Natural killer cell treated with Interleukin-12 subunit alpha and Interleukin-12 subunit beta and Interleukin-15 and Interleukin-18, amount 100 ng/mL, for 72 hours (primary cell): Measurements from ENCODE around the gene NAGK. TPM values are rescaled to one million over a fixed set of nuclear protein-coding genes. Genes with fewer than 3 reads are reported as not detected.
"Not testable (repeated sequence)": the region's sequence is repeated elsewhere in the genome, so short reads cannot be mapped to it uniquely, and the experiment has no call there.

Source experiments
- ATAC-seq, 2 donors: fragments of 150-1000 bp; cut with Tn5 transposase in 1 of 2; sonication (Bioruptor Pico), chemical (Tn5 transposase) in 1 of 2; 2 replicates each; pipeline ENCODE4 v1.10.0; 2021
- DNase-seq: peaks from one replicate; pipeline ENCODE4 v3.0.0; 2022; ENCODE audit warnings: low spot score
- H3K27ac Mint-ChIP-seq, 2 donors: 1 replicate in 1 of 2; 2 replicates in 1 of 2; pipeline ENCODE4 v1.8.0; 2022; ENCODE audit warnings: mixed read lengths in 2 of 2, mild to moderate bottlenecking in 1 of 2, moderate library complexity in 1 of 2
- H3K27me3 Mint-ChIP-seq, 2 donors: 1 replicate in 1 of 2; 2 replicates in 1 of 2; pipeline ENCODE4 v1.8.0; 2022; ENCODE audit warnings: mixed read lengths in 2 of 2
- H3K36me3 Mint-ChIP-seq: one replicate; pipeline ENCODE4 v1.8.0; 2022; ENCODE audit warnings: mixed read lengths
- H3K4me1 Mint-ChIP-seq, 2 donors: 1 replicate in 1 of 2; 2 replicates in 1 of 2; pipeline ENCODE4 v1.8.0; 2022; ENCODE audit warnings: low read depth in 2 of 2, mixed read lengths in 2 of 2, mild to moderate bottlenecking in 1 of 2
- H3K4me3 Mint-ChIP-seq: one replicate; pipeline ENCODE4 v1.8.0; 2022; ENCODE audit warnings: mixed read lengths
- H3K9me3 Mint-ChIP-seq: 2 replicates; pipeline ENCODE4 v1.8.0; 2022; ENCODE audit warnings: mixed read lengths
- total RNA-seq, 2 donors: library from RNA; stranded (reverse); gene quantifications; one replicate each; pipeline ENCODE4 v1.2.3, GENCODE V29; 2022

Gene NAGK
- total RNA-seq, 2 donors from 2014 or later = 92.9 to 104 TPM

DNA sequence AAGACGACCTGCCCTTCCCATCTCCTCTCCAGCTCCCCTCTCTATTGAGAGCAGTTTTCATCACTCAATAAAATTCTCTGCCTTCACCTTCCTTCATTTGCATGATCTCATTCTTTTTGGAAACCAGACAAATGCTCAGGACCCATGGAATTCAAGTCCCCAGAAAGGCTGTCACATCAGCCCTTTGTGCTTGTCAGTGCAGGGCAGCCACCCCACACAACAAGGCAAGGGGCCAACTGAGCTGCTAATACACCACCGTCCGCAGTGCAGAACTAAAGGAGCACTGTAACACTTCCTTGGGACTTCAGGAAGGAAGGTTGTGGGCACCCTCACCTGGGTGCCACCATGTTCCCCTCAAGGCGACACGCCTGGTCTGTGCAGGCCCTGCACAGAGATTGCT lies 35.4 kb downstream of the NAGK start:
- Mint-ChIP-seq H3K27me3 (peaks cover 0 to 9% of the 10 kb centered on the region in 2 donors), H3K4me1 (no peaks in the 10 kb centered on the region), H3K36me3 (peaks cover 1% of the 10 kb centered on the region), H3K4me3 (no peak overlapping the region), H3K27ac (no peak overlapping the region), H3K9me3 (no peaks in the 10 kb centered on the region)
- no peak for DNase-seq
- no peak for ATAC-seq

DNA sequence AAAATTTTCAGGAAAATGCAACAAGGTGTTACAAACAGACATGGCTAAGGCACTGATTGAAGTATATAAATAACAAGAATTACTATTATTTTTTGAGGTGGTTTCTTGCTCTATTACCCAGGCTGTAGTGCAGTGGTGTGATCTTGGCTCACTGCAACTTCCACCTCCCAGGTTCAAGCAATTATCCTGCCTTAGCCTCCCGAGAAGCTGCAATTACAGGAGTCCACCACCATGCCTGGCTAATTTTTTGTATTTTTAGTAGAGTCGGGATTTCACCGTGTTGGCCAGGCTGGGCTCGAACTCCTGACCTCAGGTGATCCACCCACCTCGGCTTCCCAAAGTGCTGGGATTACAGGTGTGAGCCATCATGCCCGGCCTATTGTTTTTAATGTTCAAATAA lies 38.0 kb downstream of the NAGK start:
- H3K27me3 Mint-ChIP-seq, H3K4me1 Mint-ChIP-seq, ATAC-seq, H3K36me3 Mint-ChIP-seq, H3K4me3 Mint-ChIP-seq, H3K27ac Mint-ChIP-seq, DNase-seq, H3K9me3 Mint-ChIP-seq: not testable (repeated sequence)

GRCh38 chr2:71108091-71108490 lies 39.6 kb downstream of the NAGK start:
- no peak overlapping the region for H3K4me3 Mint-ChIP-seq
- H3K9me3 Mint-ChIP-seq = no peaks in the 10 kb centered on the region
- peaks cover 12% of the 10 kb centered on the region for H3K36me3 Mint-ChIP-seq
- no peak overlapping the region for H3K27ac Mint-ChIP-seq
- DNase-seq = no peak
- no peaks in the 10 kb centered on the region for H3K4me1 Mint-ChIP-seq
- peaks cover 0 to under 1% of the 10 kb centered on the region in 2 donors for H3K27me3 Mint-ChIP-seq
- ATAC-seq = no peak

DNA sequence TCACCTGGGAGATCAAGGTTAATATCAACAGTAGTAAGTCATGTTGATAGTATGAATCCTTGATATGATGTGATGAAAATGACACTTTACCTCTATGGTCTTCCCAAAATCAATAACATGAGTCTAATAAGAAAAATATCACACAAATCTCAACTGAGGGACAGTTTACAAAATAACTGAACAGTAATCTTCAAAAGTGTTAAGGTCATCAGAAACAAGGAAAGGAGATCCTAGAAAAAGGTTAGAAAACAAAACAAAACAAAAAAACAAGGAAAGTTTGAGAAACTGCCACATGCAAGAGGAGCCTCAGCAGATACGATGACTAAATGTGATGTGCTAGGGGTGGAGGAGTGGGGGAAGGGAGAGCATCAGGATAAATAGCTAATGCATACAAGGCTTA lies 45.4 kb downstream of the NAGK start:
- Mint-ChIP-seq H3K27ac (no peak overlapping the region), H3K36me3 (peaks cover 19% of the 10 kb centered on the region), H3K27me3 (no peaks in the 10 kb centered on the region), H3K9me3 (no peaks in the 10 kb centered on the region), H3K4me3 (no peak overlapping the region), H3K4me1 (peaks cover 0 to 2% of the 10 kb centered on the region in 2 donors)
- DNase-seq = no peak
- ATAC-seq = no peak

- Mint-ChIP-seq H3K4me1 (peaks cover 0 to 3% of the 10 kb centered on the region in 2 donors), H3K9me3 (no peaks in the 10 kb centered on the region), H3K27me3 (no peaks in the 10 kb centered on the region), H3K36me3 (peaks cover 15% of the 10 kb centered on the region), H3K4me3 (no peak overlapping the region), H3K27ac (no peak overlapping the region)
- DNase-seq (no peak), ATAC-seq (no peak)
Measured at GRCh38 chr2:71117063-71117462, 48.6 kb downstream of the NAGK start.

DNA sequence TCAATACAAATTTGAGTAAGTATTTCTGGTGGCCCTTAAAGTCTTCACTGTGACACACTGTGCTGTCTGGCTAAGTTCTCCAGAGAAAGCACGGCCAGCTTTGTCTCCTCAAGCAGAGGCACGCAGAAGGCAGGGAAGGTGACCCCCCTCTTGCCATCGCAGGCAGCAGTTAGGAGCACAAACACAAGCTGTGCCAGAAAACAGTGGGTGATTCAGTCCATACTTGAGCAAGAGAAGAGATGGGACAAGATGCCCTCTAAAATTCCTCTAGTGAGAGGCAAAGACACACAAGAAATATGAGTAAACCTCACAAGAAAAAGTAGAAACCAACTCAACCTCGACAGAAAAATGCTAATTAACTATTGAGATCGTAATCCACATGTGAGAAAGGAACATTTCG lies 51.7 kb downstream of the NAGK start:
- ATAC-seq (no peak), DNase-seq (no peak)
- no peak overlapping the region for H3K27ac Mint-ChIP-seq
- H3K4me3 Mint-ChIP-seq = no peak overlapping the region
- H3K9me3 Mint-ChIP-seq = no peaks in the 10 kb centered on the region
- H3K4me1 Mint-ChIP-seq = peaks cover 0 to 5% of the 10 kb centered on the region in 2 donors
- no peaks in the 10 kb centered on the region for H3K27me3 Mint-ChIP-seq
- peaks cover 10% of the 10 kb centered on the region for H3K36me3 Mint-ChIP-seq

DNA sequence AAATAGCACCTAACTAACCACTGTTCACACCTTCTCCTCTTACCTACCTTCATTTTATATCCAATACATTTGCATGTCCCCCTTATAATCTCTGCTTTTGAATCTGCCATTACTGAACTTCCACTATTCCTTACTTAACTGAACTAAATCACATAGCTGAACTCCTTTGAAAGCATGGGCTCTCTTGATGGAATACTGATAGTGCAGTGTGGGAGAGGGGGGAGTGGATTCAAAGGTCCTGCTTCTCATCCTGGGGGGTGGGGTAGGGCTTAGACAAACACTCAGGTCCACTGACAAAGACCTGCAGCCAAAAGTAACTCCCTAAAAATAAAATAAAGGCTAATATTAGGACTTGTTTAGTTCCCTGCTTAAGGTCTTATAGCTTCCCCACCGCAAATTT lies 53.0 kb downstream of the NAGK start:
- Mint-ChIP-seq H3K27ac (no peak overlapping the region), H3K9me3 (no peaks in the 10 kb centered on the region), H3K4me1 (peaks cover 0 to 5% of the 10 kb centered on the region in 2 donors), H3K36me3 (peaks cover 10% of the 10 kb centered on the region), H3K27me3 (no peaks in the 10 kb centered on the region), H3K4me3 (no peak overlapping the region)
- DNase-seq = no peak
- ATAC-seq = no peak

- Mint-ChIP-seq H3K4me3 (no peak overlapping the region), H3K9me3 (no peaks in the 10 kb centered on the region), H3K27ac (no peak overlapping the region), H3K36me3 (peaks cover 10% of the 10 kb centered on the region), H3K4me1 (peaks cover 0 to 5% of the 10 kb centered on the region in 2 donors), H3K27me3 (no peaks in the 10 kb centered on the region)
- no peak for DNase-seq
- no peak for ATAC-seq
Measured at GRCh38 chr2:71122387-71123298, 54.2 kb downstream of the NAGK start.

- ATAC-seq (no peak), DNase-seq (no peak)
- Mint-ChIP-seq H3K27me3 (no peaks in the 10 kb centered on the region), H3K4me3 (no peak overlapping the region), H3K36me3 (peaks cover 10% of the 10 kb centered on the region), H3K27ac (no peak overlapping the region), H3K9me3 (no peaks in the 10 kb centered on the region), H3K4me1 (peaks cover 5 to 9% of the 10 kb centered on the region in 2 donors)
Measured at GRCh38 chr2:71125506-71126294, 57.3 kb downstream of the NAGK start.

DNA sequence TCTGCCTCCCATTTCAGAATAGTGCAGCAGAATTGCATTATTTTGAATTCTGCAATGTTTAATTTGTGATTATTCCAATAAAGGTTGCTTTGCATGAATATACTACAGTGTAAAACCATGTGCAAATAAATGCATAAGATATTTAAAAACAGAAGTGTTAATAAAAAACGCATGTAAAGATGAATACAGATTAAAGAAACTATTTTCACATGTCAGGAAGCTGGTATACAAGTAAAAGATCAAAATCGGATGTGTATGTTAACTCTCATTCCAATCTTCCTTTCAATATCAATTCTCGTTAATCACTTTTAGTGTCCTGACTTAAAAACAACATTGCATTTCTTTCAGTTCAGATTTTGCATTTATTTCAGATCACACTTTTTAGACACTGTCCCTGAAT lies 58.5 kb downstream of the NAGK start:
- DNase-seq = no peak
- H3K4me1 Mint-ChIP-seq = peaks cover 5 to 9% of the 10 kb centered on the region in 2 donors
- no peak for ATAC-seq
- H3K27me3 Mint-ChIP-seq = no peaks in the 10 kb centered on the region
- no peak overlapping the region for H3K4me3 Mint-ChIP-seq
- H3K27ac Mint-ChIP-seq = no peak overlapping the region
- no peaks in the 10 kb centered on the region for H3K9me3 Mint-ChIP-seq
- peaks cover 10% of the 10 kb centered on the region for H3K36me3 Mint-ChIP-seq

Other genes starting within 250 kb of the NAGK start
- 10 to 100 TPM in 1 of 2 donors, 1 to 10 TPM in 1; 8.9 to 23.5 TPM for gene CLEC4F, start 248.0 kb upstream of the NAGK start, total RNA-seq
- 1 to 10 TPM; 1.1 to 1.8 TPM for gene CD207, start 232.8 kb upstream of the NAGK start, total RNA-seq
- gene VAX2, start 168.1 kb upstream of the NAGK start, total RNA-seq = 10 to 100 TPM in 1 of 2 donors, 1 to 10 TPM in 1; 8.4 to 15.8 TPM
- 1 to 10 TPM; 6.5 to 7.2 TPM for gene ATP6V1B1, start 132.7 kb upstream of the NAGK start, total RNA-seq
- gene ANKRD53, start 90.0 kb upstream of the NAGK start, total RNA-seq = under 1 TPM in 1 of 2 donors, not detected in 1; 0.88 TPM
- 10 to 100 TPM; 76.0 to 83.5 TPM for gene TEX261, start 73.8 kb upstream of the NAGK start, total RNA-seq
- gene MCEE, start 61.6 kb downstream of the NAGK start, total RNA-seq = 10 to 100 TPM; 12.4 to 14.2 TPM
- 10 to 100 TPM; 40.1 to 58.4 TPM for gene MPHOSPH10, start 62.0 kb downstream of the NAGK start, total RNA-seq
- 1 to 10 TPM in 1 of 2 donors, under 1 TPM in 1; 0.78 to 1.2 TPM for gene PAIP2B, start 158.5 kb downstream of the NAGK start, total RNA-seq